Mucosa of descending colon (tissue), 3 donors: ENCODE data around the gene MMS22L. TPM values are rescaled to one million over a fixed set of nuclear protein-coding genes. Genes with fewer than 3 reads are reported as not detected.

Experiments
- ATAC-seq: fragments of 200-7000 bp; cut with Tn5 transposase; one replicate; pipeline ENCODE4 v1.9.1; 2020; ENCODE audit warnings: mild to moderate bottlenecking, moderate library complexity
- DNase-seq, 3 donors: peaks; one replicate each; pipeline ENCODE4 v3.0.0-alpha.2; 2020
- H3K36me3 ChIP-seq: fragments of 200-600 bp; one replicate; pipeline ENCODE4 v1.8.0; 2021; ENCODE audit warnings: low read depth, mild to moderate bottlenecking
- H3K4me1 ChIP-seq: fragments of 200-600 bp; one replicate; pipeline ENCODE4 v1.8.0; 2021; ENCODE audit warnings: low read depth, mild to moderate bottlenecking
- H3K4me3 ChIP-seq: fragments of 200-600 bp; one replicate; pipeline ENCODE4 v1.8.0; 2021; ENCODE audit warnings: mild to moderate bottlenecking
- H3K9me3 ChIP-seq: fragments of 200-600 bp; one replicate; pipeline ENCODE4 v1.8.0; 2021; ENCODE audit warnings: mild to moderate bottlenecking
- intact Hi-C, 2 donors: fragments of 100-400 bp; cut with DNase I in 1 of 2; cut with micrococcal nuclease in 1 of 2; formaldehyde crosslinking; loops; one replicate each; pipeline versions ENCODE4 v1.11.0 to v1.11.1; 2022; cut with DNase I, micrococcal nuclease
- total RNA-seq, 3 donors: library from RNA; stranded (reverse); fragmentation: NEBNext Ultra II Directional in 2 of 3; extraction: Animal tissue kit (Norgen Biotek cat#: 25700) in 2 of 3; gene quantifications; one replicate each; pipeline versions ENCODE4 v1.2.1 to v1.2.4, GENCODE V29; 2021 to 2023
- TF ChIP-seq, protein P1 (sequence below): fragments of 200-600 bp; IDR thresholded peaks from one replicate; pipeline ENCODE4 v1.8.0; 2022; ENCODE audit warnings: antibody characterized with exemption, mild to moderate bottlenecking
- donor health status: DM: no; HTN: no; CAD: no; lungs with moderate emphysema.
- donor health status: DM: no; HTN: no; CAD: no.
- donor health status: DM: no; HTN: yes; CAD: no.

Gene MMS22L
- total RNA-seq, 3 donors from 2014 or later: 9.2 to 10.5 (median 9.5) TPM

DNA sequence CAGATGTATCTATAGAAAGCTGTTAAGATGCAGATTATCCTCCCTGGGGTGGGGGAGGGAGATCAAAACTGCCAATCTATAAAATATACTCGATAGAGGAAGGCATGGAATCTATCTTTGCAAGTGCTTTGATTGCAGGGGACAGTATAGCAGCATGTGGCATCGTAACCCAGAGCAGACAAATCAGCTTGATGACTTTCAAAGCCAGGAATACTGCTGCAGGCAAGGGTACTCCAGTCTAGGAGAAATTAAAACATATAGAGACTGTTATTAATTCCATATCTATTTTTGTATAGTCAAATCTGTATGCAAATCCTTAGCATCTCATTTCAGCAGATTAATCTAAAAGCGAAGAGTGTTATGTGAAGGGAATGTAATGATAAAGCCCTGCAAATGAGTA is 159.4 kb downstream of the MMS22L start:
- DNase-seq: no peak
- TF ChIP-seq, protein P1, sequence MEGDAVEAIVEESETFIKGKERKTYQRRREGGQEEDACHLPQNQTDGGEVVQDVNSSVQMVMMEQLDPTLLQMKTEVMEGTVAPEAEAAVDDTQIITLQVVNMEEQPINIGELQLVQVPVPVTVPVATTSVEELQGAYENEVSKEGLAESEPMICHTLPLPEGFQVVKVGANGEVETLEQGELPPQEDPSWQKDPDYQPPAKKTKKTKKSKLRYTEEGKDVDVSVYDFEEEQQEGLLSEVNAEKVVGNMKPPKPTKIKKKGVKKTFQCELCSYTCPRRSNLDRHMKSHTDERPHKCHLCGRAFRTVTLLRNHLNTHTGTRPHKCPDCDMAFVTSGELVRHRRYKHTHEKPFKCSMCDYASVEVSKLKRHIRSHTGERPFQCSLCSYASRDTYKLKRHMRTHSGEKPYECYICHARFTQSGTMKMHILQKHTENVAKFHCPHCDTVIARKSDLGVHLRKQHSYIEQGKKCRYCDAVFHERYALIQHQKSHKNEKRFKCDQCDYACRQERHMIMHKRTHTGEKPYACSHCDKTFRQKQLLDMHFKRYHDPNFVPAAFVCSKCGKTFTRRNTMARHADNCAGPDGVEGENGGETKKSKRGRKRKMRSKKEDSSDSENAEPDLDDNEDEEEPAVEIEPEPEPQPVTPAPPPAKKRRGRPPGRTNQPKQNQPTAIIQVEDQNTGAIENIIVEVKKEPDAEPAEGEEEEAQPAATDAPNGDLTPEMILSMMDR: no peak
- Histone ChIP-seq H3K4me3 (no peak overlapping the region), H3K36me3 (no peaks in the 10 kb centered on the region), H3K9me3 (no peaks in the 10 kb centered on the region), H3K4me1 (no peaks in the 10 kb centered on the region)
- no peak for ATAC-seq
- intact Hi-C loops: no loop called here

DNA sequence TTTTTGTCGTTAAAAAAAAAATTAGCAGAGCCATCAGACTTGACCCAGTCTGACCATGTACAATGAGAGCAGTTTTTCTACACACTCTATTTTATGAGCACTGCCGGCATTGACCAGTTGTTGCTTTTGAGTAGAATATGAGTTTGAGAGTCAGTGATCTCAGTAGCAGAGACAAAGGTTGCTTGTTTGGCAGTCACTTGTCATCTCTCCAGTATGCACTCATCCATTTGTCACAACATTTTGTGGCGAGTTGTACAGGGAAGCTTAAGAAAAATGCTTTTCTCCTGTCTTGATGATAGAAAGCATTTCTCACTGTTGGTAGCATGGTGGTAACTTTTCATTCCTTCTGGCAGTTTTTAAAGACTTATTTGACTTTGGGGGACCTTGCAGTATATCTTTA is 159.9 kb downstream of the MMS22L start:
- ATAC-seq (no peak), DNase-seq (no peak)
- no peaks in the 10 kb centered on the region for H3K4me1 ChIP-seq
- intact Hi-C loops: no loop called here
- H3K36me3 ChIP-seq: no peaks in the 10 kb centered on the region
- no peaks in the 10 kb centered on the region for H3K9me3 ChIP-seq
- H3K4me3 ChIP-seq: no peak overlapping the region
- TF ChIP-seq, protein P1: no peak

DNA sequence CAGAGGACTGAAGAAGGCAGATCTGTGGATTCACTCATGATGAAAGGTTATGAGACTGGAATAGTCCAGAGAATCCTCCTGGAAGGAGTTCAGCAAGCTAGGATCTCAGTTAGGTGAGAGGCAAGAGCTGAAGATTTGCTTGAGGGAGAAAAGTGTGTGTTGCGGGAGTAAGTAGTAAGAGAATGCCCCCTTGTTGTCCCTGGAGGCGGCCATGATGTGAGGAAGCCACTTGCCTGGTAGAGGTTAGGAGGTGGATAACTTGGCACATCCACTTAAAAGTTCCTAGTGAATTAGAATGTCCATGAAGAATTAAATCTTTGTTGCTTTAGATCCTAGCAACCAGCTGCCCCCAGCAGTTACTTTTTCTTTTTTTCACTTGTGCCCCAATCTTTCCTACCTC is 162.5 kb downstream of the MMS22L start:
- Histone ChIP-seq H3K9me3 (no peaks in the 10 kb centered on the region), H3K4me1 (no peaks in the 10 kb centered on the region), H3K36me3 (no peaks in the 10 kb centered on the region), H3K4me3 (no peak overlapping the region)
- TF ChIP-seq, protein P1: no peak
- intact Hi-C loops: no loop called here
- DNase-seq (no peak), ATAC-seq (no peak)

DNA sequence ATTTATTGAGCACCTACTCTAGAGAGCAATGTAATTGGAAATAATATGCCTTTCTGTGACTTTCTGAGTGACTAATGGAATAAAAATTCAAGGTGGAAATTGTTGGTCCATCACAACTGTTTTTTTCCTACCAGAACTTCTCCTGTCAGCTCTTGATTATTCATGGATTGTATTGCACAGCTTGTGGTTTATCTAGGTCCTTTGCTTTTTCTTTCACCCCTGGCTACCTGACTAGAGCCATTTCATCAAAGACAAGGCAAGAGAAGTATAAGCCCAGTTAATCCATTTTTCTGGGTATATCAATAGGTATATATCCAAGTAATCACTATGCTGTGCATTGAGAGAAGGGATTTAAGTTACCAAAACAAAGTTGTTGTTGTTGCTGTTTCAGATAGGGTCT is 168.4 kb downstream of the MMS22L start:
- Histone ChIP-seq H3K36me3 (no peaks in the 10 kb centered on the region), H3K9me3 (no peaks in the 10 kb centered on the region), H3K4me1 (no peaks in the 10 kb centered on the region), H3K4me3 (no peak overlapping the region)
- intact Hi-C loops: no loop called here
- TF ChIP-seq, protein P1: no peak
- DNase-seq: no peak
- no peak for ATAC-seq

DNA sequence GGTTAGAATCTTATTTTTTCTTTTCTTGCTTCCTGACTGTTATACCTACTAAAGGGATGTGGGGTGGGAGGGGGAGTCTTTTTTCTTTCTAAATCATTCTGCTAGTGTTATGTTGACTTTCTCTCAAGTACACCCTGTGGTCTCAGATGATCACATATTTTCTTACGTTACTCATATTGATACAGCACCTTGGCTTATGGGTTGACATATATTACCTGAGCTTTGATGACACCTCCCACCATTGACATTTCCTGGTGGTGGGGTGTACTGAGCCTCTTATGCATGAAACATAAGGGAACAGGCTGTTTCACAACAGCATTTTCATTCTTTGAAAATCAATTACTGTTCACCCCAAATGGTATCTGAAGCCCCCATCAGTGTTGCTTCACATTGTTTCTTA is 169.8 kb downstream of the MMS22L start:
- intact Hi-C loops: no loop called here
- ATAC-seq (no peak), DNase-seq (no peak)
- TF ChIP-seq, protein P1: no peak
- Histone ChIP-seq H3K4me1 (no peaks in the 10 kb centered on the region), H3K9me3 (no peaks in the 10 kb centered on the region), H3K36me3 (no peaks in the 10 kb centered on the region), H3K4me3 (no peak overlapping the region)

DNA sequence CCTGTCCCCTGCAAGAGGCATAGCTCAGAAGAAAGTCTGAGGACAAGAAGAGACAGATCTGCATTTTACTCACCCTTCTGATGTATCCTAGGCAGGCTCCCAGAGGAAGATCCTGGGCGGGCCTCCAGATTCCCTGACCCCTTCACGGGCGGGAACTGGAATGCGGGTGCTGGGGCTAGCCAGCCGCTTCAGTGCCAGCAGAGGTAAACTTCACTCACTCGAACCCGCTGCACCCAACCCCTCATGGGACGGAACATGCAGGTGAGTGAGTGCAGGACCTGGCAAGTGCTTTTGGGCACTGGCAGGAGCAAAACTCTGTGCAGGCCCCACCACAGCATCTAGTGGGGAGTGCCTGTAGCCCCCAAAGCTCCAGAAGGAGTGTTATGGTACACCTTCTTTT is 171.8 kb downstream of the MMS22L start:
- Histone ChIP-seq H3K36me3 (no peaks in the 10 kb centered on the region), H3K9me3 (no peaks in the 10 kb centered on the region), H3K4me1 (no peaks in the 10 kb centered on the region), H3K4me3 (no peak overlapping the region)
- DNase-seq (peak in 1 of 3 donors; percentile 38), ATAC-seq (no peak)
- intact Hi-C loops: no loop called here
- TF ChIP-seq, protein P1: no peak
